ENCODE data around the gene RBM27.
"Not testable (repeated sequence)": the region's sequence is repeated elsewhere in the genome, so short reads cannot be mapped to it uniquely, and the experiment has no call there.

RBM27 gene

GRCh38 chr5:146209714-146210113, 6.3 kb downstream of the RBM27 start:
- DNase-seq = no peak

- DNase-seq = not testable (repeated sequence)
Measured at GRCh38 chr5:146210810-146211209, 7.4 kb downstream of the RBM27 start.

- no peak for DNase-seq
Measured at GRCh38 chr5:146213210-146213826, 9.9 kb downstream of the RBM27 start.

- not testable (repeated sequence) for DNase-seq
Measured at GRCh38 chr5:146214881-146215280, 11.5 kb downstream of the RBM27 start.

- no peak for DNase-seq
Measured at GRCh38 chr5:146218168-146218567, 14.8 kb downstream of the RBM27 start.

- no peak for DNase-seq
Measured at GRCh38 chr5:146219243-146219642, 15.8 kb downstream of the RBM27 start.

- no peak for DNase-seq
Measured at GRCh38 chr5:146221234-146221633, 17.8 kb downstream of the RBM27 start.

- DNase-seq = no peak
Measured at GRCh38 chr5:146222005-146222404, 18.6 kb downstream of the RBM27 start.

GRCh38 chr5:146223179-146223578, 19.8 kb downstream of the RBM27 start:
- DNase-seq = no peak

- DNase-seq = no peak
Measured at GRCh38 chr5:146229222-146229621, 25.8 kb downstream of the RBM27 start.

GRCh38 chr5:146232223-146232622, 28.8 kb downstream of the RBM27 start:
- DNase-seq = no peak

GRCh38 chr5:146233441-146233840, 30.0 kb downstream of the RBM27 start:
- DNase-seq = no peak

- DNase-seq = no peak
Measured at GRCh38 chr5:146238973-146239372, 35.6 kb downstream of the RBM27 start.

- DNase-seq = no peak
Measured at GRCh38 chr5:146240951-146241350, 37.5 kb downstream of the RBM27 start.

- no peak for DNase-seq
Measured at GRCh38 chr5:146243247-146243646, 39.8 kb downstream of the RBM27 start.

GRCh38 chr5:146248561-146248960, 45.2 kb downstream of the RBM27 start:
- DNase-seq = no peak

- DNase-seq = no peak
Measured at GRCh38 chr5:146249801-146250200, 46.4 kb downstream of the RBM27 start.
